GM12878 (cell line): ENCODE data around the gene TMEM229B.

Experiments
- CTCF ChIP-seq, 3 experiments: IDR thresholded peaks in 2 of 3; conservative IDR thresholded peaks in 1 of 3; 2 replicates each; pipeline ENCODE4 v1.5.1; 2011; ENCODE audit warnings: low read depth in 3 of 3, low read length in 3 of 3, mild to moderate bottlenecking in 3 of 3, control low read depth in 2 of 3, moderate library complexity in 2 of 3, inconsistent platforms in 1 of 3, mixed read lengths in 1 of 3; ENCODE audit not compliant: control insufficient read depth in 2 of 3, insufficient read depth in 1 of 3; ENCODE audit errors: extremely low read depth in 1 of 3
- EZH2 ChIP-seq: IDR thresholded peaks from 2 replicates; pipeline ENCODE4 v1.6.1; 2012; ENCODE audit warnings: low read depth, mild to moderate bottlenecking, control low read depth, inconsistent platforms, low read length, borderline replicate concordance; ENCODE audit not compliant: control insufficient read depth
- ZNF217 ChIP-seq: fragments of 450-650 bp; IDR thresholded peaks from 2 replicates; pipeline ENCODE4 v1.6.1; 2017; ENCODE audit warnings: antibody characterized with exemption, mild to moderate bottlenecking
- ZNF274 ChIP-seq: IDR thresholded peaks from one replicate; pipeline ENCODE4 v1.8.0; 2011; ENCODE audit not compliant: insufficient read length, insufficient read depth
- TF ChIP-seq, protein P1 (sequence below): IDR thresholded peaks from 2 replicates; pipeline ENCODE4 v1.6.1; 2011; ENCODE audit warnings: low read depth, low read length, improper control_type of control experiment, borderline replicate concordance

DNA sequence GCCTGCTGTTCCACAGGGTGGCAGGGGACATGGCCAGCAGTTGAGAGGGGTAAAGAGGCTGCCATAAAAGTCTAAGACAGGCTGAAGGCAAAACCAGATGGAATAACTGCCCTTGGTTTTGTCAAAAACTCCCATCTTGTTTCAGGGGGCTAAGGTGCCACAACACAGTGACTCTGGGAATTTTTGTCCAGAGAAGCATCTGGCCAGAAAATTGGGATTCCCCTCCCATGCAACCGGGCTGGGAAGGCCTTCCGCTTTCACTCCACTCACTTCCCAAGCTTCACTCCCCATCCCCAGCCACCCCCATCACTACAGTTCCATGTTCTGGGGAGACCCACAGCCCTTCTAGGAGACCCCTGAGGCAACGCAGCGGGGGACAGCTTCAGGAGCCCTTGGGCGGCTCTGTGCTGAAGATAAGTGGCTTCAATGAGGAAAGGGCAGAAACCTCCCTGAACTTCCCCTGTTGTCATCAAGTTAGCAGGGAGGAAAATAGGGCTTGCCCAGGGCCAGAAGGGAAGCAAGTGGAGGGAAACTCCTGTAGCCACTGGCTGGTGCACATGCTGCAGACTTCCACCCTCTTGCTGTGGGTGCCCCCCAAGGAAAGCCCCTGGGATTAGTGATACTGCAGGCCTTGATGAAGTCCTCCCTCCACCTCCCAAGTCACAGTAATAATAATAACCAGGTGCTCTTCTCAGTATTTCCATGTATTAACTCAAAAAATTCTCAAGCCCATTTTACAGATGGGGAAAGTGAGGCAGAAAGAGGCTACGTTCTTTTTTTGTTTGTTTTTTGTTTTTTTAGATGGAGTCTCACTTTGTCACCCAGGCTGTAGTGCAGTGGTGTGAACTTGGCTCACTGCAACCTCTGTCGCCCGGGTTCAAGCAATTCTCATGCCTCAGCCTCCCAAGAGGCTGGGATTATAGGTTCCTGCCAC lies 6.0 kb downstream of the TMEM229B start:
- TF ChIP-seq, protein P1, sequence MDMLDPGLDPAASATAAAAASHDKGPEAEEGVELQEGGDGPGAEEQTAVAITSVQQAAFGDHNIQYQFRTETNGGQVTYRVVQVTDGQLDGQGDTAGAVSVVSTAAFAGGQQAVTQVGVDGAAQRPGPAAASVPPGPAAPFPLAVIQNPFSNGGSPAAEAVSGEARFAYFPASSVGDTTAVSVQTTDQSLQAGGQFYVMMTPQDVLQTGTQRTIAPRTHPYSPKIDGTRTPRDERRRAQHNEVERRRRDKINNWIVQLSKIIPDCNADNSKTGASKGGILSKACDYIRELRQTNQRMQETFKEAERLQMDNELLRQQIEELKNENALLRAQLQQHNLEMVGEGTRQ: no peak
- TF ChIP-seq CTCF (IDR thresholded peaks at IDR 0.05 in 2 of 3, conservative IDR thresholded peaks at IDR 0.05 in 1 of 3; ENCODE audit: control insufficient read depth in 2 of 3, extremely low read depth in 1 of 3, insufficient read depth in 1 of 3, low read depth in 3 of 3, low read length in 3 of 3) (no peak), ZNF217 (no peak), EZH2 (no peak), ZNF274 (no peak)
